NOMO-1 treated with DMSO at 0.1 percent for 48 hours (cell line): ENCODE data around the gene UPF3B.
"Not testable (repeated sequence)": the region's sequence is repeated elsewhere in the genome, so short reads cannot be mapped to it uniquely, and the experiment has no call there.

Experiments
- DNase-seq: peaks from one replicate; lab custom pipeline; 2025; ENCODE audit not compliant: unreplicated experiment; lab: John Stamatoyannopoulos, UW

Gene UPF3B

DNA sequence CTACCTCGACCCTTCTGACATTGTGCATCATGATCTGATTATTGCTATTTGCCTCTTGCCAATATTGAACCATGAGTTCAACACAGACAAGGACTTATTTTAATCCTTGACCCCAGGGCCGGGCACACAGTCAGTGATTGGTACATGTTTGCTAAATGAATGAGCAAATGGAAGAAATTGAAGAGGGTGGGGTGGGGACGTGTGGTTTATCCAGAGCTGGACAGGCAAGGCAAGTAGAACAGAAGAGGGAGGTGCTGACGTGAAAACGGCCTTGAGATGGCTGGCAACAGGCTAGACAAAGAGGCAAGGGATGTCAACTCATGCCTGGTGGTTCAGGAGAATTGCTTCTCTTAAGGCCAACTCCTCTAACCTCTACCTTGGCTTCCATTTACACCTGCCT is 28.5 kb downstream of the UPF3B start:
- DNase-seq: not testable (repeated sequence)

DNA sequence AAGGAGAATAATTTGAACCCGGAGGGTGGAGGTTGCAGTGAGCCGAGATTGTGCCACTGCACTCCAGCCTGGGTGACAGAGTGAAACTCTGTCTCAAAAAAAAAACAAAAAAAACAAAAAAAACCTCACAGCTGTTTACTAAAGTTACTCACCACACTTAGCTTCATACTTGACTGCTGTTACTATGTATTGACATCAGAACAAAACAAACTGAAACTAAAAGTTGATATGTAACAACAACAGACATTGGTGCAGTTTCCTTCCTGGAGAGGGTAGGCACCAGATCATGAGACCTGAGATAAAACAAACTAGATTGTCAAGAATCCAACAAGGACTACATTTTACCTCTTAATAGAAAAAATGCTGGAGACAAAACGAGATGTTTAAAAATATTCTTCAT is 31.1 kb downstream of the UPF3B start:
- DNase-seq: not testable (repeated sequence)

DNA sequence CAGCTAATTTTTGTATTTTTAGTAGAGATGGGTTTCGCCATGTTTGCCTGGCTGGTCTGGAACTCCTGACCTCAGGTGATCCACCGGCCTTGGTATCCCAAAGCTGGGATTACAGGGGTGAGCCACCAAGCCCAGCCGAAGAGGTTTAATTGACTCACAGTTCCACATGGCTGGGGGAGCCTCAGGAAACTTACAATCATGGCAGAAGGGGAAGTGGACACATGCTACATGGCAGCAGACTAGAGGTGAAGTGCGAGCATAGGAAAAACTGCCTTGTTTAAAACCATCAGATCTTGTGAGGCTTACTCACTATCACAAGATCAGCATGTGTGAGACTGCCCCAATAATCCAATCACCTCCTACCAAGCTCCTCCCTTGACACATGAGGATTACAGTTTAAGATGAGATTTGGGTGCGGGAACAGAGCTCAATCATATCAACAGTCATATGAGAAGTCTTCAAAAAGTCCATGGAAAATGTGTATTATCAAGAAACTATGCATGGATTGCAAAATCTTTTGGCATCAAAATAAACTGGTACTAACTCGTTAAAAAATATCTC is 35.6 kb downstream of the UPF3B start:
- DNase-seq: no peak

DNA sequence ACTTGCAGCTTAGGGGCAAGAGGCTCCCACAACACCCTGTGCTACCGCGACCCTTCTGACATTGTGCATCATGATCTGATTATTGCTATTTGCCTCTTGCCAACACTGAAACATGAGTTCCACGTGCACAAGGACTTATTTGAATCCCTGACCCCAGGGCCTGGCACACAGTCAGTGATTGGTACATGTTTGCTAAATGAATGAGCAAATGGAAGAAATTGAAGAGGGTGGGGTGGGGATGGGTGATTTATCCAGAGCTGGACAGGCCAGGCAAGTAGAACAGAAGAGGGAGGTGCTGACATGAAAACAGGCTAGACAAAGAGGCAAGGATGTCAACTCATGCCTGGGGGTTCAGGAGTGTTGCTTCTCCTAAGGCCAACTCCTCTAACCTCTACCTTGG is 36.5 kb downstream of the UPF3B start:
- DNase-seq: no peak

DNA sequence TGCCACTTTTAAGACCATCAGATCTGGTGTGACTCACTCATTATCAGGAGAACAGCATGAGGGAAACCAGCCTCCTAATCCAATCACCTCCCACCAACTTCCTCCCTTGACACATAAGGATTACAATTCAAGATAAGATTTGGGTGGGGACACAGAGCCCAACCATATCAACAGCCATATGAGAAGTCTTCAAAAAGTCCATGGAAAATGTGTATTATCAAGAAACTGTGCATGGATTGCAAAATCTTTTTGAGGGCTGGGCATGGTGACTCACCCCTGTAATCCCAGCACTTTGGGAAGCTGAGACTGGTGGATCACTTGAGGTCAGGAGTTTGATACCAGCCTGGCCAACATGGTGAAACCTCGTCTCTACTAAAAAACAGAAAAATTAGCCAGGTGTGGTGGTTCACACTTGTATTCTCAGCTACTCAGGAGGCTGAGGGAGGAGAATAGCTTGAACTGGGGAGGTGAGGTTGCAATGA is 43.5 kb downstream of the UPF3B start:
- DNase-seq: no peak

DNA sequence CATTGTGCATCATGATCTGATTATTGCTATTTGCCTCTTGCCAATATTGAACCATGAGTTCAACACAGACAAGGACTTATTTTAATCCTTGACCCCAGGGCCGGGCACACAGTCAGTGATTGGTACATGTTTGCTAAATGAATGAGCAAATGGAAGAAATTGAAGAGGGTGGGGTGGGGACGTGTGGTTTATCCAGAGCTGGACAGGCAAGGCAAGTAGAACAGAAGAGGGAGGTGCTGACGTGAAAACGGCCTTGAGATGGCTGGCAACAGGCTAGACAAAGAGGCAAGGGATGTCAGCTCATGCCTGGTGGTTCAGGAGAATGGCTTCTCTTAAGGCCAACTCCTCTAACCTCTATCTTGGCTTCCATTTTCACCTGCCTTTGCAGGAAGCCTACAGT is 44.3 kb downstream of the UPF3B start:
- not testable (repeated sequence) for DNase-seq

DNA sequence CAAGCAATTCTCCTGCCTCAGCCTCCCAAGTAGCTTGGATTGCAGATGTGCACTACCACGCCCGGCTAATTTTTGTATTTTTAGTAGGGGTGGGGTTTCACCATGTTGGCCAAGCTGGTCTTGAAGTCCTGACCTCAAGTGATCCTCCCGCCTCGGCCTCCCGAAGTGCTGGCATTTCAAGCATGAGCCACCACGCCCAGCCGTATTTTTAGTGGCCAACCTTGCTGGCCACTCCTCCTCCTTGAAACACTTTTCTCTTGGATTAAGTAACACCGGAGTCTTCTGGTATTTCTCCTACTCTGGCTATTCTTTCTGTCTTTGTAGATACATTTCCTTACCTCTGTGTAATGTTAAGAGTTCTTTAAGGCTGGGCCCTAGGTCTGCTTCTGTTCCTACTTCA is 50.2 kb downstream of the UPF3B start:
- DNase-seq: no peak

DNA sequence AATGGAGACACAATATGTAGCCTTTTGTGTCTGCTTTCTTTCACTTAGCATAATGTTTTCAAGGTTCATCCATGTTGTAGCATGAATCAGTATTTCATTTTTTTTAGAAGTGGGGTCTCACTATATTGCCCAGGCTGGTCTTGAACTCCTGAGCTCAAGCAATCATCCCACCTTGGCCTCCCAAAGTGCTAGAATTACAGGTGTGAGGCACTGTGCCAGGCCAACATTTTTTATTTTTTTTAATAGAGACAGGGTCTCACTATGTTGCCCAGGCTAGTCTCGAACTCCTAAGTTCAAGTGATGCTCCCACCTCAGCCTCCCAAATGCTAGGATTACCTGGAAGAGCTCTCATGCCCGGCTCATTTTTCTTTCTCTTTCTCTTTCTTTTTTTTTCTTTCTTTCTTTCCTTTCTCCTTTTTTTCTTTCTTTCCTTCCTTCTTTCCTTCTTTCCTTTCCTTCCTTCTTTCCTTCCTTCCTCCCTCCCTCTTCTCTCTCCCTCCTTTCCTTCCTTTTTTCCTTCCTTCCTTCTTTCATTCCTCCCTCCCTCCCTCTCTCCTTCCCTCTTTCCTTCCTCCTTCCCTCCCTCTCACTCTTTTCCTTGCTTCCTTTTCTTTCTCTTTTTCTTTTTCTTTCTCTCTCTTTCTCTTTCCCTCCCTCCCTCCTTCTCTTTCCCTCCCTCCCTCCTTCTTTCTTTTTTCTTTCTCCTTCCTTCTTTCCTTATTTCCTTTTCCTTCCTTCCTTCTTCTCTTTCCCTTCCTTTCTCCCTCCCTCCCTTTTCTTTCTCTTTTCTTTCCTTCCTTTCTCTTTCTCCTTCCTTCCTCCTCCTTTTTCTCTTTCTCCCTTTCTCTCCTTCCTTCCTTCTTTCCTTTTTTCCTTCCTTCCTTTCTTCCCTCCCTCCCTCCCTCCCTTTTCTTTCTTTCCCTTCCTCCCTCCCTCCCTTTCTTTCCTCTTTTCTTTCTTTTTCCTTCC is 51.2 kb downstream of the UPF3B start:
- DNase-seq: no peak

DNA sequence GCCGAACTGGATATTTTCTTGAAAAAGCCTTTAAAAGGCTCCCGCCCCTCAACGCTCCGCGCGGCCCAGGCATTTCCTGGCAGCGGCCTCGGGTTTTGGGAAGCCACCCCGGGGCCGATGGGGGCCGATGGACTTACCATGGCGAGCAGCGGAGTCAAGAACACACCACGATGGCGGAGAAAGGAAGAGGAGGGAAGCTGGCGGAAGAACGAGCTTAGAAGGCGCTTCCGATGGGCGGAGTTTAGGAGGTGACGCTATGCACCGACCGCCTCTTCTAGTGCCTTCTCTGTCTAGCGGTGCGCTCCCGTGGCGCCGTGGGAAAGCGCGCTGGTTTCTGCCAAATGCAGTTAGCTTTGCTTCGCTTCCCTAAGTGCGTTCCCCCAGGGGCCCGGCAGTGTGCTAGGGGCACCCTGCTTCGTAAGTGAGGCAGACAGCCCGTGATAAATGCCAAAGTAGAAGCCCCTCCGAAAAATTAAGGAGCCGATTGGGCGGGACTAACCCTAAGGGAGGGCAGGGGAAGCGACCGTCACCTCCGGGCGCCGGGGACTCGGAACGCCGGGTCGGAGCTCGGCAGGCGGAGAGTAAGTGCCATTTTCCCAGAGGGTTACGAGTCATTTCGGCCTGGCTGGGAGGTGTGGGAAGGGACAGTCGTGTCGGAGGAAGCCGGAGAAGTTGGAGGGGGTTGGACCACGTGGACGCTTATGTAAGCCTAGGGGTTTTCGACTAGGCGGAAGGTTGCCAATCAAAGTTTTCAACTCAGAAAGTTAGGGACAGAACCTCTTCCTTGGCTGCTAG is 61.1 kb downstream of the UPF3B start, which contains the start of gene RPL39:
Gene RPL39, minus strand, starts transcription at position 194 of the 795 bp plus-strand sequence. Its CDS starts 54 bp downstream, at position 140.
- peak; percentile 81 for DNase-seq

DNA sequence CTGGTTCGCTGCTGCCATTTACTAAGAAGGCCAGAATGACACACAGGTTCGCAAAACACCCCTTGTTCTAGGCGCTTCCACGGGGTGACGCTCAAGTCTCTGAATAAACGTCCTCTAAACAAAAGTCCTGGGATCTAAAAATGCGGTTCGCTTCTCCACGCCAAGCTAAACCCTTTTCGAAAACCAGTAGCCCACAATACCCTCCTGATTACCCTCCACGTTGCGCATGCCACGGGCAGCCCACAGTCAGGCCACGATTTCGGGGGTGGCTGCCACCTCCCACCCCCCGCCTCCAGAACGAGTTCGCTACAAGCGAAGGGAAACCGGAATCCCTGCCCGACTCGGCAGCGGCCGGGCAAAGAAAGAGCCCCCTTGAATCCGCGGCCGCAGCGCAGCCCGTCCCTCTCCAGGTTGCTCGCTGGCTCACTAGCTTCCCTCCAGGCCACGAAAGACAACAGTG is 61.8 kb downstream of the UPF3B start:
- peak; percentile 38 for DNase-seq

DNA sequence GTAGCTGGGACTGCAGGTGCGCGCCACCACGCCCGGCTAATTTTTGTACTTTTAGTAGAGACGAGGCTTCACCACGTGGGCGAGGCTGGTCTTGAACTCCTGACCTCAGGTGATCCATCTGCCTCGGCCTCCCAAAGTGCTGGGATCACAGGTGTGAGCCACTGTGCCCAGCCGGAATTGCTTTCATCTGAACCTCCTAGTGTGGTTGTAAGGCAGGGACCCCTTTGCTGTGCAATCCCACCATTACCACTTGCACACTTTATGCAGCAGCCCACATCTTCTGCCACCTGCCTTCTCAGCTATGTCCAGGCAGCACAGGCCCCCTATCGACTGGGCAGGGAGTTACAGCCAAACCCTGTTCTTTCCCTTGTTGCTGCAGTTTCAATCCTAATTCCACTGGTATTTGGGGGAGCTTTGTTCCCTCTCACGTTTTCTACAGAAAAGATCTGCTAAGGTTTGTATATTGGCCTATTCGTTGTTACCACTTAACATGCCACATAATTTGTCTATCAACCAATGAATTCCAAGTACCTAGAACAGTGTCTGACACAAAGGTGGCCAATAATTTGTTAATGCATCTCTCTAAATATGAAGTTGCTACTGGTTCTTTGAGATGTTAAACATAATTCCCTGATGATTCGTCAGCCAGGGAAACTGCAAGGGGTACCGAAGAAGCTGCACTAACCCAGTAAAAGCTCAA is 67.9 kb downstream of the UPF3B start:
- peak; percentile 45 for DNase-seq
